H1 (cell line): ENCODE measurements around the gene IRGC. TPM values are rescaled to one million over a fixed set of nuclear protein-coding genes. Genes with fewer than 3 reads are reported as not detected.

Experiments used
- CTCF ChIA-PET: fragments of 300-600 bp; sonication (Branson Sonifier 250); formaldehyde crosslinking; loops from one replicate; lab custom pipeline; 2021; ENCODE audit not compliant: partially characterized antibody; lab: Charles Lee
- POLR2A ChIA-PET: fragments of 300-600 bp; sonication (Branson Sonifier 250); formaldehyde crosslinking; loops from one replicate; lab custom pipeline; 2021; ENCODE audit warnings: inconsistent platforms; ENCODE audit not compliant: partially characterized antibody; lab: Charles Lee
- DNase-seq, 2 experiments: peaks; one replicate each; pipeline versions ENCODE4 v3.0.0 to v3.0.0-alpha.2; 2010 to 2022; ENCODE audit warnings: low spot score in 2 of 2, low read depth in 1 of 2, mixed read lengths in 1 of 2
- FAIRE-seq: peaks from 2 replicates; lab custom pipeline; 2011; peaks lifted over from hg19 to GRCh38; lab: Jason Lieb, UNC
- H2AFZ ChIP-seq: 2 replicates; pipeline ENCODE4 v1.8.1; 2012; ENCODE audit warnings: low read length, inconsistent platforms
- H2AK5ac ChIP-seq: 2 replicates; pipeline ENCODE4 v1.6.1; 2013; ENCODE audit warnings: low read depth, low read length
- H2BK120ac ChIP-seq: replicated peaks from 2 replicates; pipeline ENCODE3; 2013; ENCODE audit warnings: low read depth, low read length, inconsistent platforms
- H2BK12ac ChIP-seq: 2 replicates; pipeline ENCODE4 v1.6.1; 2013; ENCODE audit warnings: low read depth, low read length
- H2BK15ac ChIP-seq: 2 replicates; pipeline ENCODE4 v1.6.1; 2013; ENCODE audit warnings: low read length
- H2BK20ac ChIP-seq: 2 replicates; pipeline ENCODE4 v1.6.1; 2013; ENCODE audit warnings: low read length
- H2BK5ac ChIP-seq: 2 replicates; pipeline ENCODE4 v1.6.1; 2013; ENCODE audit warnings: low read depth, low read length
- H3K14ac ChIP-seq: 2 replicates; pipeline ENCODE4 v1.6.1; 2013; ENCODE audit warnings: inconsistent platforms; ENCODE audit not compliant: insufficient read length
- H3K18ac ChIP-seq: 2 replicates; pipeline ENCODE4 v1.6.1; 2013; ENCODE audit warnings: low read length; ENCODE audit errors: extremely low read depth
- H3K23ac ChIP-seq: 2 replicates; pipeline ENCODE4 v1.6.1; 2013; ENCODE audit warnings: inconsistent platforms; ENCODE audit not compliant: insufficient read length
- H3K23me2 ChIP-seq: 2 replicates; pipeline ENCODE4 v1.6.1; 2013; ENCODE audit warnings: low read depth, low read length
- H3K27ac ChIP-seq: 2 replicates; pipeline ENCODE4 v1.6.1; 2011; ENCODE audit warnings: low read depth, low read length, inconsistent platforms
- H3K27me3 ChIP-seq, 4 experiments: replicated peaks in 1 of 4; 1 replicate in 1 of 4; 2 replicates in 3 of 4; pipeline versions ENCODE4 v1.6.1 to v1.8.1; 2011 to 2013; ENCODE audit warnings: low read length in 3 of 4, mild to moderate bottlenecking in 3 of 4, inconsistent platforms in 2 of 4, mixed read lengths in 2 of 4, moderate library complexity in 1 of 4; ENCODE audit not compliant: control insufficient read depth in 3 of 4, insufficient read depth in 3 of 4; ENCODE audit errors: extremely low read depth in 1 of 4
- H3K36me3 ChIP-seq, 4 experiments: 2 replicates each; pipeline versions ENCODE4 v1.6.1 to v1.8.1; 2011 to 2013; ENCODE audit warnings: mild to moderate bottlenecking in 4 of 4, low read length in 3 of 4, moderate library complexity in 2 of 4, control low read depth in 1 of 4, inconsistent platforms in 1 of 4; ENCODE audit not compliant: insufficient read depth in 4 of 4, control insufficient read depth in 2 of 4
- H3K4ac ChIP-seq: replicated peaks from 2 replicates; pipeline ENCODE3; 2013; ENCODE audit warnings: low read length, low read depth, mixed read lengths, inconsistent platforms; ENCODE audit not compliant: insufficient read length
- H3K4me1 ChIP-seq, 4 experiments: replicated peaks in 1 of 4; 1 replicate in 1 of 4; 2 replicates in 3 of 4; pipeline versions ENCODE4 v1.6.1 to v1.8.1; 2011 to 2013; ENCODE audit warnings: low read length in 3 of 4, inconsistent platforms in 2 of 4, mixed read lengths in 1 of 4; ENCODE audit not compliant: insufficient read depth in 4 of 4, control insufficient read depth in 3 of 4
- H3K4me2 ChIP-seq, 2 experiments: 2 replicates each; pipeline versions ENCODE4 v1.6.1 to v1.8.1; 2011 to 2013; ENCODE audit warnings: low read depth in 2 of 2, low read length in 2 of 2, control low read depth in 1 of 2, inconsistent platforms in 1 of 2, mild to moderate bottlenecking in 1 of 2; ENCODE audit not compliant: insufficient read depth in 1 of 2
- H3K4me3 ChIP-seq, 4 experiments: fragments of 200-600, 300-600 bp in 1 of 4; sonication (generic), shearing (Covaris generic), sonication (Bioruptor Twin) in 1 of 4; 2 replicates each; pipeline versions ENCODE4 v1.5.1 to v1.8.1; 2011 to 2016; ENCODE audit warnings: low read length in 4 of 4, low read depth in 3 of 4, control low read depth in 2 of 4, inconsistent platforms in 2 of 4, mild to moderate bottlenecking in 2 of 4, mixed read lengths in 1 of 4, moderate library complexity in 1 of 4; ENCODE audit not compliant: insufficient read depth in 2 of 4; ENCODE audit errors: extremely low read depth in 1 of 4
- H3K56ac ChIP-seq: replicated peaks from 2 replicates; pipeline ENCODE3; 2013; ENCODE audit warnings: low read depth, mild to moderate bottlenecking, mixed read lengths, low read length, inconsistent platforms; ENCODE audit not compliant: insufficient read length
- H3K79me1 ChIP-seq: 2 replicates; pipeline ENCODE4 v1.6.1; 2013; ENCODE audit warnings: low read depth, low read length, control low read depth
- H3K79me2 ChIP-seq, 2 experiments: 2 replicates each; pipeline versions ENCODE4 v1.6.1 to v1.8.1; 2012 to 2013; ENCODE audit warnings: low read length in 2 of 2, mild to moderate bottlenecking in 2 of 2, inconsistent platforms in 1 of 2; ENCODE audit not compliant: insufficient read depth in 2 of 2, control insufficient read depth in 1 of 2
- H3K9ac ChIP-seq, 4 experiments: replicated peaks in 1 of 4; 1 replicate in 1 of 4; 2 replicates in 3 of 4; pipeline versions ENCODE4 v1.6.1 to v1.8.1; 2011 to 2013; ENCODE audit warnings: low read depth in 3 of 4, low read length in 3 of 4, control low read depth in 2 of 4, mild to moderate bottlenecking in 2 of 4, moderate library complexity in 2 of 4, inconsistent platforms in 1 of 4; ENCODE audit errors: extremely low read depth in 1 of 4
- H3K9me3 ChIP-seq, 2 experiments: 2 replicates each; pipeline versions ENCODE4 v1.6.1 to v1.8.1; 2012 to 2013; ENCODE audit warnings: mild to moderate bottlenecking in 2 of 2, moderate library complexity in 2 of 2, control low read depth in 1 of 2, inconsistent platforms in 1 of 2, low read depth in 1 of 2, low read length in 1 of 2, mixed read lengths in 1 of 2; ENCODE audit not compliant: insufficient read depth in 2 of 2
- H4K20me1 ChIP-seq, 2 experiments: replicated peaks in 1 of 2; 2 replicates each; pipeline versions ENCODE3 to v1.8.1; 2011 to 2013; ENCODE audit warnings: inconsistent platforms in 2 of 2, low read length in 2 of 2, mild to moderate bottlenecking in 1 of 2; ENCODE audit not compliant: insufficient read depth in 2 of 2, control insufficient read depth in 1 of 2
- H4K5ac ChIP-seq: 2 replicates; pipeline ENCODE4 v1.6.1; 2013; ENCODE audit warnings: low read length, low read depth, mixed read lengths, inconsistent platforms; ENCODE audit not compliant: insufficient read length
- H4K8ac ChIP-seq: 2 replicates; pipeline ENCODE4 v1.8.0; 2013; ENCODE audit warnings: mild to moderate bottlenecking, moderate library complexity, low read length, inconsistent platforms; ENCODE audit not compliant: insufficient read depth; ENCODE audit errors: extremely low read depth
- H4K91ac ChIP-seq: replicated peaks from 2 replicates; pipeline ENCODE3; 2013; ENCODE audit warnings: low read length, mixed read lengths, inconsistent platforms; ENCODE audit not compliant: insufficient read length
- ASH2L ChIP-seq: fragments of 200-600, 300-600 bp; sonication (generic); IDR thresholded peaks from one replicate; pipeline ENCODE4 v1.7.1; 2017; ENCODE audit warnings: low read length
- FOSL1 ChIP-seq: IDR thresholded peaks from 2 replicates; pipeline ENCODE4 v1.6.1; 2011; ENCODE audit warnings: mild to moderate bottlenecking, low read depth, low read length, moderate library complexity; ENCODE audit not compliant: insufficient read depth
- HDAC2 ChIP-seq, 2 experiments: fragments of 300-600 bp in 1 of 2; sonication (generic) in 1 of 2; IDR thresholded peaks; 2 replicates each; pipeline ENCODE4 v1.6.1; 2011 to 2012; ENCODE audit warnings: low read depth in 2 of 2, low read length in 2 of 2, mild to moderate bottlenecking in 2 of 2, moderate library complexity in 2 of 2, borderline replicate concordance in 1 of 2, inconsistent platforms in 1 of 2
- NRF1 ChIP-seq: IDR thresholded peaks from 2 replicates; pipeline ENCODE4 v1.6.1; 2011; ENCODE audit warnings: mild to moderate bottlenecking, low read depth, low read length, improper control_type of control experiment
- POLR2A ChIP-seq, 2 experiments: IDR thresholded peaks; 1 replicate in 1 of 2; 2 replicates in 1 of 2; pipeline ENCODE4 v1.6.1; 2011; ENCODE audit warnings: low read depth in 2 of 2, low read length in 2 of 2, mild to moderate bottlenecking in 2 of 2; ENCODE audit errors: control extremely low read depth in 1 of 2
- POU5F1 ChIP-seq: IDR thresholded peaks from 2 replicates; pipeline ENCODE4 v1.6.1; 2011; ENCODE audit warnings: low read depth, mild to moderate bottlenecking, low read length, moderate library complexity
- SAP30 ChIP-seq: fragments of 300-600 bp; sonication (generic); IDR thresholded peaks from 2 replicates; pipeline ENCODE4 v1.7.1; 2012; ENCODE audit warnings: low read length, moderate library complexity, mild to moderate bottlenecking, inconsistent platforms; ENCODE audit not compliant: insufficient read depth, insufficient replicate concordance
- SUZ12 ChIP-seq: fragments of 200-600 bp; sonication (generic); IDR thresholded peaks from 2 replicates; pipeline ENCODE4 v1.6.1; 2012; ENCODE audit warnings: mild to moderate bottlenecking, inconsistent platforms, low read length, moderate library complexity, mixed read lengths
- TAF1 ChIP-seq: IDR thresholded peaks from 2 replicates; pipeline ENCODE4 v1.6.1; 2011; ENCODE audit warnings: mild to moderate bottlenecking, low read depth, low read length
- WGBS, 2 experiments: shearing (Covaris generic) in 1 of 2; methylation state at CpG; one replicate each; pipeline versions ENCODE4 v1.1.6 to v1.1.7; 2013 to 2015; ENCODE audit warnings: low lambda C conversion rate in 2 of 2, mixed read lengths in 2 of 2, inconsistent platforms in 1 of 2, low coverage in 1 of 2, missing lambda C conversion rate in 1 of 2; ENCODE audit not compliant: insufficient replicate concordance in 2 of 2, insufficient coverage in 1 of 2, insufficient read length in 1 of 2; ENCODE audit errors: extremely low coverage in 1 of 2, missing lambda C conversion rate in 1 of 2; 5-methylcytosine and 5-hydroxymethylcytosine counted together
- polyA plus RNA-seq, 7 experiments: library from polyadenylated mRNA; depleted of rRNA in 3 of 7; stranded (reverse) in 5 of 7; unstranded in 2 of 7; fragments of >200 nt in 5 of 7; fragments of 200-250 nt in 2 of 7; gene quantifications; 1 replicate in 5 of 7; 2 replicates in 1 of 7; 4 replicates in 1 of 7; pipeline versions ENCODE4 v1.2.1 to v1.2.3, GENCODE V29; 2011 to 2013; ENCODE audit warnings: missing spikeins in 2 of 7, mixed read lengths in 2 of 7
- total RNA-seq: library from RNA; stranded (reverse); fragmentation: NEBNext Ultra II Directional; extraction: Animal tissue kit (Norgen Biotek cat#: 25700); gene quantifications from 2 replicates; pipeline ENCODE4 v1.2.1, GENCODE V29; 2021

The IRGC gene
- total and polyA plus RNA-seq, 2 of the 8 experiments (the other 6 are each of a cell fraction or from before 2014, with no cell fraction given) = not detected

DNA sequence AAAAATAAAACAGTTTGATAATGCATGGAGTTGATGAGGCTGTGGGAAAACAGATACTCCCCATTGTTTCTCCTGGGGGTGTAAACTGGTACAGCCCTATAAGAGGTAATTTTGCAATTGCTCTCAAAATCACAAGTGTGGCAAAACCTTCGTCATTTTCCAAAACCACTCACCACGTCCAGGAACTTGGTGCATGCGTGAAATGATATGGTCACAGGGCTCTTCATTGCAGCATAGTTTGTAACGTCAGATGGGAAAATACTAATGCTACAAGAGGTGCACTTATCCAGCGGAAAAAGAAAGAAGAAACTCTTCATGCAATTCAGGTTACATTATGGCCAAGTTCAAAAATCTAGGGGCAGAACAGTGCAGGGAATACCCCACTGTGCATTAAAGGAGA, 34.1 kb upstream of the IRGC start:
- no peak overlapping the region for H3K9ac ChIP-seq
- H3K18ac ChIP-seq = no peak overlapping the region
- H3K9me3 ChIP-seq = no peaks in the 10 kb centered on the region
- no peak overlapping the region for H4K91ac ChIP-seq
- no peak overlapping the region for H2AFZ ChIP-seq
- FAIRE-seq (no peak), DNase-seq (no peak)
- 84% methylated on average over 5 of the region's 5 CpGs; no CpG with 5 or more reads in 1 of the 2 experiments for WGBS, 2 experiments
- H2BK20ac ChIP-seq = no peak overlapping the region
- H3K4me2 ChIP-seq = no peak overlapping the region
- H4K5ac ChIP-seq = no peak overlapping the region
- no peak overlapping the region for H3K27ac ChIP-seq
- H3K4me3 ChIP-seq = no peak overlapping the region
- no peak overlapping the region for H3K4ac ChIP-seq
- no peaks in the 10 kb centered on the region for H4K20me1 ChIP-seq
- H2BK120ac ChIP-seq = no peak overlapping the region
- H2BK12ac ChIP-seq = no peak overlapping the region
- H3K4me1 ChIP-seq = no peaks in the 10 kb centered on the region
- POLR2A ChIA-PET = interaction anchor here (1.0 kb wide), 1 partner anchor 12 kb away, joined by 3 read pairs; the partner anchor contains the start of gene PLAUR
- no peak overlapping the region for H2BK5ac ChIP-seq
- no peaks in the 10 kb centered on the region for H3K79me2 ChIP-seq
- H3K56ac ChIP-seq = no peak overlapping the region
- CTCF ChIA-PET = no interaction called here
- no peaks in the 10 kb centered on the region for H3K23me2 ChIP-seq
- no peaks in the 10 kb centered on the region for H3K27me3 ChIP-seq
- H4K8ac ChIP-seq = no peak overlapping the region
- no peaks in the 10 kb centered on the region for H3K36me3 ChIP-seq
- no peak overlapping the region for H2BK15ac ChIP-seq
- H3K23ac ChIP-seq = no peak overlapping the region
- no peak overlapping the region for H3K14ac ChIP-seq
- no peak overlapping the region for H2AK5ac ChIP-seq
- H3K79me1 ChIP-seq = no peaks in the 10 kb centered on the region
- TF ChIP-seq SAP30 = no peak
- TF ChIP-seq FOSL1 = no peak
- no peak for TF ChIP-seq HDAC2 (IDR thresholded peaks at IDR 0.05; ENCODE audit: borderline replicate concordance in 1 of 2, low read depth in 2 of 2, low read length in 2 of 2)
- TF ChIP-seq POLR2A (IDR thresholded peaks at IDR 0.05; ENCODE audit: control extremely low read depth in 1 of 2, low read depth in 2 of 2, low read length in 2 of 2) = no peak
- TF ChIP-seq POU5F1 = no peak
- TF ChIP-seq SUZ12 = no peak
- no peak for TF ChIP-seq TAF1
- no peak for TF ChIP-seq NRF1
- no peak for TF ChIP-seq ASH2L
